ENCODE data around the gene TTC34.

DNA sequence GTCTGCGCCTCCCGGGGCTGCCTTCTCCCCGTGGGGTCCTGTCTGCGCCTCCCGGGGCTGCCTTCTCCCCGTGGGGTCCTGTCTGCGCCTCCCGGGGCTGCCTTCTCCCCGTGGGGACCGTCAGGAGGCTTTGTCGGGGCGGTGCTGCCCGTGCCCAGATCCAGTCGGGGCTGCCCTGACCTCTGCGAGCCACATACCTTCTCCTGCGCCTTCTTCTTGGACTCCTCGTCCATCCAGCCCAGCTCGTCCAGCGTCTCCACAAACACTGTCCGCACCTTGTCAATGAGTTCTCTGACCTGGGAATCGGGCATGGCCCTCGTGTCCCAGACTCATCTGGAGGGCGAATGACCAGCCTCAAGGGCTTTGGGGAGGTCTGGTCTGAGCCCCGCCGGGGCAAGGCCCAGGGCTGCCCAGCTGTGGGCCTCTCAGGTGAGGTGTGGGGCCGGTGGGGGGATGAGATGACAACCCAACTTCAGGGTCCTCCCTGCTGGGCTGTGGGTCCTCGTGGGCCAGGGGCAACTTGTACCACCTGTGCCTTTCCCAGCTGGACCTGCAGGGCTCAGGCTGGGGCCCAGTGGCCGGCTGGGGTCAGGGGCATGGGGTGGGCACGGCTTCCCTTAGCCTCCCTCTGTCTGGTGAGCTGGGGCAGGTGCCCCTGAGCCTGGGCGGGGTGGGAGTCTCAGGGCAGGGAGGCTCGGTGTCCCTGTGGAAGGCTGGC lies 205.5 kb downstream of the TTC34 start:
- TF ChIP-seq GATA2 (IDR thresholded peaks at IDR 0.05; ENCODE audit: low read depth, low read length), result no peak
- no peak for TF ChIP-seq GATA3 (IDR thresholded peaks at IDR 0.05; ENCODE audit: low read depth, low read length)
